Vagina (tissue), 2 donors: ENCODE results near the gene TTC34.

ENCODE experiments used
- POLR2A ChIP-seq, 2 donors: fragments of 450-650 bp; IDR thresholded peaks; one replicate each; pipeline ENCODE4 v1.6.1; 2017; ENCODE audit warnings: antibody characterized with exemption in 2 of 2, mild to moderate bottlenecking in 2 of 2, moderate library complexity in 2 of 2
- TF ChIP-seq, protein P1 (sequence below), 3 experiments: fragments of 450-650 bp in 2 of 3; fragments of 200-600 bp in 1 of 3; sonication (generic) in 1 of 3; IDR thresholded peaks; one replicate each; pipeline ENCODE4 v1.5.1; 2017 to 2019; ENCODE audit warnings: antibody characterized with exemption in 3 of 3, mild to moderate bottlenecking in 2 of 3, moderate library complexity in 2 of 3

DNA sequence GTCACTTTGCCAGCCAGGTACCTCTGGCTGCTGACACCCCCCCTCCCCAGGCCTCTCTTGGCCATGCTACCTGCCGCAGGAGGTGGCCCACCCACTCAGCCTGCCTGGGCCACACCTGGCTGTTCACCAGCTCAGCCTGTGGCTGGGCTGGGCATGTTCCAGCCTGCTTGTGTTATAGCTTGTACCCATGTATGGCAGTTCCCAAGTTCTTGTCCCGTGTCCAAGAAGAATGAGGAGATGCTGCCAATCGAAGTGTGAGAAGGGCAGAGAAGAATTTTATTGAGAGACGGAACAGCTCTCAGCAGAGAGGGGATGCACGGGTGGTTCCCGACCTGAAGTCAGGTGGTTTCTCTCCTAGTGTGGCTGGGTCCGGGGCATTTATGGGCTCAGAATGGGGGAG lies 164.8 kb downstream of the TTC34 start:
- TF ChIP-seq, protein P1, sequence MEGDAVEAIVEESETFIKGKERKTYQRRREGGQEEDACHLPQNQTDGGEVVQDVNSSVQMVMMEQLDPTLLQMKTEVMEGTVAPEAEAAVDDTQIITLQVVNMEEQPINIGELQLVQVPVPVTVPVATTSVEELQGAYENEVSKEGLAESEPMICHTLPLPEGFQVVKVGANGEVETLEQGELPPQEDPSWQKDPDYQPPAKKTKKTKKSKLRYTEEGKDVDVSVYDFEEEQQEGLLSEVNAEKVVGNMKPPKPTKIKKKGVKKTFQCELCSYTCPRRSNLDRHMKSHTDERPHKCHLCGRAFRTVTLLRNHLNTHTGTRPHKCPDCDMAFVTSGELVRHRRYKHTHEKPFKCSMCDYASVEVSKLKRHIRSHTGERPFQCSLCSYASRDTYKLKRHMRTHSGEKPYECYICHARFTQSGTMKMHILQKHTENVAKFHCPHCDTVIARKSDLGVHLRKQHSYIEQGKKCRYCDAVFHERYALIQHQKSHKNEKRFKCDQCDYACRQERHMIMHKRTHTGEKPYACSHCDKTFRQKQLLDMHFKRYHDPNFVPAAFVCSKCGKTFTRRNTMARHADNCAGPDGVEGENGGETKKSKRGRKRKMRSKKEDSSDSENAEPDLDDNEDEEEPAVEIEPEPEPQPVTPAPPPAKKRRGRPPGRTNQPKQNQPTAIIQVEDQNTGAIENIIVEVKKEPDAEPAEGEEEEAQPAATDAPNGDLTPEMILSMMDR (IDR thresholded peaks at IDR 0.05): no peak
- no peak for TF ChIP-seq POLR2A (IDR thresholded peaks at IDR 0.05)
